PFSK-1 (cell line): ENCODE measurements around the gene RAC2.

Experiments
- FOXP2 ChIP-seq: optimal IDR thresholded peaks from 2 replicates; pipeline ENCODE3; 2011; ENCODE audit warnings: borderline replicate concordance, control low read depth, inconsistent platforms; ENCODE audit not compliant: insufficient read depth; ENCODE audit errors: extremely low read length, extremely low read depth
- POLR2AphosphoS5 ChIP-seq: IDR thresholded peaks from 2 replicates; pipeline ENCODE4 v1.6.1; 2012; ENCODE audit warnings: low read depth, mild to moderate bottlenecking, control low read depth, low read length, moderate library complexity
- SIN3A ChIP-seq: IDR thresholded peaks from 2 replicates; pipeline ENCODE4 v1.6.1; 2012; ENCODE audit warnings: mild to moderate bottlenecking, low read length, moderate library complexity, borderline replicate concordance; ENCODE audit not compliant: insufficient read depth
- TAF1 ChIP-seq: IDR thresholded peaks from 2 replicates; pipeline ENCODE4 v1.6.1; 2012; ENCODE audit warnings: low read length, control low read depth, borderline replicate concordance; ENCODE audit not compliant: insufficient read depth
- TF ChIP-seq, protein P1 (sequence below), 2 experiments: IDR thresholded peaks; 2 replicates each; pipeline versions ENCODE4 v1.6.1 to v1.8.0; 2011 to 2012; ENCODE audit warnings: low read depth in 2 of 2, low read length in 2 of 2, control low read depth in 1 of 2, inconsistent platforms in 1 of 2, mild to moderate bottlenecking in 1 of 2, moderate library complexity in 1 of 2; ENCODE audit not compliant: insufficient read depth in 1 of 2

RAC2 gene

DNA sequence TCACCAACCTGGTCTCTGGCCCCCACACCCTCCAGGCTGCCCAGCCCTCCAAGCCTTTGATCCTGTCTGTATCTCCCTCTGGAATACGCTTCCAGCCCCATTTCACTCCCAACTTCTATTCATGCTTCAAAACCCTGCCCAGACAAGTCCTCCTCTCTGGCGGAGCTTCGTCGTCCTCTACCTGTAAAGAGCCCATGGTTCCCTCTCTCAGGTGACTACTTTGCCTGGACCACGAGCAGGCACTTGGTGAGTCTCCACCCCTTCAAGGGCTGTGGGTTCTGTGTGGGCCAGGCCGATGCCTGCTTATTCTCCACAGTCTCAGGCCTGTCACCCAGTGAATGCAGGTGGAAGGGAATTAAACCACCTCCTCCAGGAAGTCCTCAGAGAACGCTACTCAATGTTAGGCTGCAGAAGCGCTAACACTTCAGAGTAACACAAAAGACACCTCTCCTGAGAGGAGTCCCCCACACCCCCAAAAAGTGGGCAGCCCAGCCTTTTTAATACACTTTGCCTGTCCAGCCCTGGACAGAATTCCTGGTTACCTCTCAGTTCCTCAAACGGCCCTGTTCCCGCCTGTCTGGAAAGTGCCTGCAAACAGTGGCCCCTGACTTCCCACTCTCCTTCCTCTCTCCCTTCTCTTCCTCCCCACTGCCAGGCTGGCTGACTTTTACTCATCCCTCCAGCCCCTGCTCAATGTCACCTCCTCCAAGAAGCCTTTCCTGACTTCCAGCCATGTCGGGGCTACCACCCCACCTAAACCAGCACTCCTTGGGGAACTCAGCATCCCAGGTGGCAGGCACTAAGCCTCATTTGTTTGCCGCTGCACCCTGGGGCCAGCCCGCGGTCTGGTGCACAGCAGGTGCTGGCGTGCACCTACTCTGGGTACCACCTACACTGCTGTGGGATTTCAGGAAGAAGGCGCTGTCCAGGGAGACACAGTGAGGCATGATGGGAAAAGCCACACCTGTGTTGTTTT, 9.0 kb downstream of the RAC2 start:
- TF ChIP-seq FOXP2 (no peak), POLR2AphosphoS5 (no peak), SIN3A (no peak), TAF1 (no peak)
- TF ChIP-seq, protein P1, sequence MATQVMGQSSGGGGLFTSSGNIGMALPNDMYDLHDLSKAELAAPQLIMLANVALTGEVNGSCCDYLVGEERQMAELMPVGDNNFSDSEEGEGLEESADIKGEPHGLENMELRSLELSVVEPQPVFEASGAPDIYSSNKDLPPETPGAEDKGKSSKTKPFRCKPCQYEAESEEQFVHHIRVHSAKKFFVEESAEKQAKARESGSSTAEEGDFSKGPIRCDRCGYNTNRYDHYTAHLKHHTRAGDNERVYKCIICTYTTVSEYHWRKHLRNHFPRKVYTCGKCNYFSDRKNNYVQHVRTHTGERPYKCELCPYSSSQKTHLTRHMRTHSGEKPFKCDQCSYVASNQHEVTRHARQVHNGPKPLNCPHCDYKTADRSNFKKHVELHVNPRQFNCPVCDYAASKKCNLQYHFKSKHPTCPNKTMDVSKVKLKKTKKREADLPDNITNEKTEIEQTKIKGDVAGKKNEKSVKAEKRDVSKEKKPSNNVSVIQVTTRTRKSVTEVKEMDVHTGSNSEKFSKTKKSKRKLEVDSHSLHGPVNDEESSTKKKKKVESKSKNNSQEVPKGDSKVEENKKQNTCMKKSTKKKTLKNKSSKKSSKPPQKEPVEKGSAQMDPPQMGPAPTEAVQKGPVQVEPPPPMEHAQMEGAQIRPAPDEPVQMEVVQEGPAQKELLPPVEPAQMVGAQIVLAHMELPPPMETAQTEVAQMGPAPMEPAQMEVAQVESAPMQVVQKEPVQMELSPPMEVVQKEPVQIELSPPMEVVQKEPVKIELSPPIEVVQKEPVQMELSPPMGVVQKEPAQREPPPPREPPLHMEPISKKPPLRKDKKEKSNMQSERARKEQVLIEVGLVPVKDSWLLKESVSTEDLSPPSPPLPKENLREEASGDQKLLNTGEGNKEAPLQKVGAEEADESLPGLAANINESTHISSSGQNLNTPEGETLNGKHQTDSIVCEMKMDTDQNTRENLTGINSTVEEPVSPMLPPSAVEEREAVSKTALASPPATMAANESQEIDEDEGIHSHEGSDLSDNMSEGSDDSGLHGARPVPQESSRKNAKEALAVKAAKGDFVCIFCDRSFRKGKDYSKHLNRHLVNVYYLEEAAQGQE (IDR thresholded peaks at IDR 0.05; ENCODE audit: insufficient read depth in 1 of 2, low read depth in 2 of 2, low read length in 2 of 2): no peak

DNA sequence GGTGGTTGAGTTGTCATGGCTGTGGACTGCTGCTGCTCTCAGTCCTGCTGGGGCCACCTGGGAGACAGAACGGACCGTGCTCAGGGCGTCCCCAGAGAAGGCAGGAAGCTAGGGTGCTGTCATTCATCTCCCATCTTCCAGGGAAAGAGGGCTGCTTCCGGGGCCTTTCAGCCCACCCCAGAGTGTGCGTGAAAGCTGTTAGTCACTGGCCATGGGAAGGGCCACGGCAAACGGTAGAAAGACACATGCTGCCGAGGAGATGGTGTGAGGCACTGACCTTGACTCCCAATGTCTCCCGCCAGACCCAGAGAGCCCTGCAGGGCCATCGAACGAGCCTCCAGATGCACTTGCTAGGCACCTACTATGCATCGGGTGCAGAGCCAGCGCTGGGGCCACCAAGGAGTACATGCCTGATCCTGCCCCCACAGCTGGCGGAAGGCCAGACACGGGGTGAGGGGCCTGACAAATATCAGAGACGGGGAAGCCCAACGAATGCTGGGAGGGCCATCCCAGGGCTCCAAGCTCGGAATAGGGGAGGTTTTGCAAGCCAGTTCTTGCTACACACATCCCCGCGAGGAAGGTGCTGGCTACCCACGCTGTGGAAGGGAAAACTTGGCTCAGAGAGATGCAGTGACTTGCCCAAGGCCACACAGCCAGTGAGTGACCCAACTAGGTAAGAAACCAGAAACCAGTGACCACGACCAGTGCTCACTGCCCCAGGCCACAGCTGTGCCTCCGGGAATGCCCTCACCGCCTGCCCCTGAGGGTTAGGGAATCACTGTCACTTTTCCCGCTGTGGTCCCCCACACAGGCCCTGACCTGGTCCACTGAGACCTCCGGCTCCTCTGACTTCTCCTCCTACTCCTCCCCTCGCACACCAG, 10.1 kb downstream of the RAC2 start:
- TF ChIP-seq, protein P1 (IDR thresholded peaks at IDR 0.05; ENCODE audit: insufficient read depth in 1 of 2, low read depth in 2 of 2, low read length in 2 of 2): no peak
- TF ChIP-seq SIN3A (no peak), POLR2AphosphoS5 (no peak), TAF1 (no peak), FOXP2 (no peak)

DNA sequence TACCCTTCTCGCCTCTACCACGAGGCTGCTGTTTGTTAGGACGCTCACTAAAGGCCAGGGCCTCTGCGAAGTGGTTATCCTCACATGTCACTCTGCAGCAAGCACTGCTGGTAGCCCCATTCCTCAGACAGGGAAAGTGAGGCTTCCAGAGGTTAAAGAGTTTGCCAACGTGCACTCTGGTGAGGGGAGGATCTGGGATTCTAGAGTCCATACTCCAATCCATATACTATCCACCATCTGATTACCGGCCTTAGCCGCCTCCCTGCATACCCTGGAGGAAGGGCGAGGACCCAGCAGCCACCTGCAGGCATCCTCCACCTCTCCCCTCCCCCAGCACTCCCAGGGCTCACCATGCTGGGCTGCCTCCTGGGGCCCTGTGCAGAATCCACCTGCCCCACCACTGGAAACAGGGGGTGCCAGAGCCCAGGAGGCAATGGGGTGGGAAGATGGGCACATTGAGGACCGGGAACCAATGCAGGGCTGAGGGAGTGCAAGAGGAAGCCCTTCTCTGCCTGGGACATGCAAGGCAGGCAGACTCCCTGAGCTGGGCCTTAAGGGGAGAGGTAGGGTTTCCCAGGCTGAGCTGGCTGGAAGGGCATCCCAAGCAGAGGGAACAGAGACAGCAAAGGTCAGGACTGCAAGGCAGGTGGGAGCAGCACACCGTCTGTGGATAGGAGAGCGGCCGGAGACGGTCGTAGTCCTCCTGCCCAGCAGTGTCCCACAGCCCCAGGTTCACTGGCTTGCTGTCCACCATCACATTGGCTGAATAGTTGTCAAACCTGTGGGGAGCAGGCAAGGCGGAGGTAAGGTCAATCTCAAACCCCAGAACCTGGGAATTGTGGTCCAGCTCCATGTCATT, 11.7 kb downstream of the RAC2 start:
- TF ChIP-seq SIN3A (no peak), FOXP2 (no peak), TAF1 (no peak), POLR2AphosphoS5 (no peak)
- TF ChIP-seq, protein P1 (IDR thresholded peaks at IDR 0.05; ENCODE audit: insufficient read depth in 1 of 2, low read depth in 2 of 2, low read length in 2 of 2): no peak

DNA sequence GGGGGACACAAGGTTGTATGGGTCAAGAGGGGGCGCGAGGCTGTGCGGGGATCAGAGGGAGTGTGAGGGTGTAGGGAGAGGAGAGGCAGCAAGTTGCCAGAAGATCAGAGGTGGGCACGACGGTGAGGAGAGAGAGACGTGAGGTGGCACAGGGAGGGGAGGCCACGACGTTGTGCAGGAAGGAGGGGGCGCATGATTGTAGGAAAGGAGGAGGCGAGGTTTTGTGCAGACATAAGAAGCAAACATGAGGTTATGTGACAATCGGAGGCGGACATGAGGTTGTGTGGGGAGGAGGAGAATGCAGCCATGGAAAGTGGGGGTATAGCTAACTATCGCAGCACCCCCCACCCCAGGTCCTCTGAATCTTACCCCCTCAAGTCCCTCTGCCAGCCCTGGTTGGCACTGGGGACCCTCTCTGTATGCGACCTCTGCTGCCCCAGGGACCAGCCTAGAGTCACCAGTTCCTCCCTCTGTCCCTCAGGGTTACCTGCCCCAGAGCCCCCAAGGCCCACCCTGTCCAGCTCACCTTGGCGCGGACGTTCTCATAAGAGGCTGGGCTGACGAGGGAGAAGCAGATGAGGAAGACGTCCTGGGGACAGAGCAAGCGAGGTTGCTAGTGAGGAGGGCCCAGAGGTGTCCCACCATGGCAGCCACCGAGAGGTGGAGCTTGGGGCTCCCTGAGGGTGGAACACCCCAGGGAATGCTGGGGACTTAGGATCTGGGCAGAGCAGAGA, 12.5 kb downstream of the RAC2 start:
- no peak for TF ChIP-seq SIN3A
- TF ChIP-seq FOXP2: no peak
- TF ChIP-seq TAF1: no peak
- TF ChIP-seq, protein P1 (IDR thresholded peaks at IDR 0.05; ENCODE audit: insufficient read depth in 1 of 2, low read depth in 2 of 2, low read length in 2 of 2): no peak
- no peak for TF ChIP-seq POLR2AphosphoS5
